Right atrium auricular region (tissue), 2 donors: Measurements from ENCODE around the gene RCAN3. TPM values are rescaled to one million over a fixed set of nuclear protein-coding genes. Genes with fewer than 3 reads are reported as not detected.

Experiments
- DNase-seq: peaks from one replicate; pipeline ENCODE4 v3.0.0-alpha.2; 2019; ENCODE audit warnings: low spot score
- H3K27ac ChIP-seq, 2 donors: fragments of 200-600 bp; sonication (generic); 1 replicate in 1 of 2; 2 replicates in 1 of 2; pipeline ENCODE4 v1.5.1; 2016 to 2019
- H3K27me3 ChIP-seq, 2 donors: fragments of 200-600 bp; sonication (generic); one replicate each; pipeline versions ENCODE4 v1.5.1 to v1.6.0; 2017 to 2019
- H3K36me3 ChIP-seq: fragments of 200-600 bp; sonication (generic); one replicate; pipeline ENCODE4 v1.5.1; 2016
- H3K4me1 ChIP-seq, 2 donors: fragments of 200-600 bp; sonication (generic); one replicate each; pipeline versions ENCODE4 v1.5.1 to v1.6.0; 2017 to 2019
- H3K4me3 ChIP-seq, 2 donors: fragments of 200-600 bp; sonication (generic); 1 replicate in 1 of 2; 2 replicates in 1 of 2; pipeline ENCODE4 v1.5.1; 2017 to 2019; ENCODE audit warnings: mild to moderate bottlenecking in 1 of 2, moderate library complexity in 1 of 2
- H3K9me3 ChIP-seq, 2 donors: fragments of 200-600 bp; sonication (generic); one replicate each; pipeline ENCODE4 v1.5.1; 2019
- CTCF ChIP-seq, 2 donors: fragments of 200-600 bp; sonication (generic); IDR thresholded peaks; one replicate each; pipeline ENCODE4 v1.5.1; 2019; ENCODE audit warnings: antibody characterized with exemption in 2 of 2
- total RNA-seq, 2 donors: library from RNA; depleted of rRNA; stranded (reverse); fragments of >200 nt; gene quantifications; one replicate each; pipeline ENCODE4 v1.1.0, GENCODE V29; 2016

RCAN3 gene
- total RNA-seq, 2 donors from 2014 or later, result 5.0 to 7.5 TPM

- H3K4me3 ChIP-seq, result peak overlapping the region; percentile 75 to 83
- H3K27ac ChIP-seq, result peak overlapping the region; percentile 85 to 89
- no peak for TF ChIP-seq CTCF (IDR thresholded peaks at IDR 0.05)
- no peaks in the 10 kb centered on the region for H3K9me3 ChIP-seq
- no peak for DNase-seq
- peaks cover 0 to 14% of the 10 kb centered on the region in 2 donors for H3K4me1 ChIP-seq
- H3K36me3 ChIP-seq, result no peaks in the 10 kb centered on the region
- H3K27me3 ChIP-seq, result no peaks in the 10 kb centered on the region
Measured at GRCh38 chr1:24503059-24503751, 569 bp downstream of the RCAN3 start.

GRCh38 chr1:24503870-24504523, 1.4 kb downstream of the RCAN3 start:
- Histone ChIP-seq H3K4me1 (peaks cover 0 to 14% of the 10 kb centered on the region in 2 donors), H3K4me3 (no peak overlapping the region), H3K36me3 (no peaks in the 10 kb centered on the region), H3K9me3 (no peaks in the 10 kb centered on the region), H3K27ac (no peak overlapping the region), H3K27me3 (no peaks in the 10 kb centered on the region)
- no peak for TF ChIP-seq CTCF (IDR thresholded peaks at IDR 0.05)
- no peak for DNase-seq

GRCh38 chr1:24504560-24504959, 1.9 kb downstream of the RCAN3 start:
- no peak overlapping the region for H3K27ac ChIP-seq
- H3K4me1 ChIP-seq, result peaks cover 0 to 14% of the 10 kb centered on the region in 2 donors
- H3K4me3 ChIP-seq, result no peak overlapping the region
- TF ChIP-seq CTCF (IDR thresholded peaks at IDR 0.05), result no peak
- H3K27me3 ChIP-seq, result no peaks in the 10 kb centered on the region
- H3K9me3 ChIP-seq, result no peaks in the 10 kb centered on the region
- no peak for DNase-seq
- no peaks in the 10 kb centered on the region for H3K36me3 ChIP-seq

- no peaks in the 10 kb centered on the region for H3K27me3 ChIP-seq
- no peaks in the 10 kb centered on the region for H3K9me3 ChIP-seq
- no peak for TF ChIP-seq CTCF (IDR thresholded peaks at IDR 0.05)
- H3K4me3 ChIP-seq, result no peak overlapping the region
- no peaks in the 10 kb centered on the region for H3K36me3 ChIP-seq
- H3K4me1 ChIP-seq, result peaks cover 0 to 14% of the 10 kb centered on the region in 2 donors
- H3K27ac ChIP-seq, result no peak overlapping the region
- DNase-seq, result no peak
Measured at GRCh38 chr1:24505816-24506215, 3.2 kb downstream of the RCAN3 start.

- Histone ChIP-seq H3K27ac (no peak overlapping the region), H3K9me3 (no peaks in the 10 kb centered on the region)
Measured at GRCh38 chr1:24506691-24507381, 4.2 kb downstream of the RCAN3 start.

More at GRCh38 chr1:24506691-24507381, 4.2 kb downstream of the RCAN3 start:
- peaks cover 0 to 14% of the 10 kb centered on the region in 2 donors for H3K4me1 ChIP-seq
- H3K27me3 ChIP-seq, result no peaks in the 10 kb centered on the region
- no peaks in the 10 kb centered on the region for H3K36me3 ChIP-seq
- H3K4me3 ChIP-seq, result no peak overlapping the region
- no peak for DNase-seq
- no peak for TF ChIP-seq CTCF (IDR thresholded peaks at IDR 0.05)
